K562 (cell line): ENCODE measurements around the gene PRDM8. TPM values are rescaled to one million over a fixed set of nuclear protein-coding genes. Genes with fewer than 3 reads are reported as not detected.

Experiments
- ATF7 ChIP-seq: fragments of 450-650 bp; IDR thresholded peaks from 2 replicates; pipeline ENCODE4 v1.7.1; 2014; ENCODE audit warnings: mild to moderate bottlenecking, moderate library complexity
- CBFA2T2 ChIP-seq: fragments of 450-650 bp; conservative IDR thresholded peaks from 2 replicates; pipeline ENCODE4 v1.6.1; 2017; ENCODE audit warnings: mild to moderate bottlenecking
- E2F3 ChIP-seq: fragments of 250-450 bp; sonication (Bioruptor Pico); IDR thresholded peaks from 2 replicates; pipeline ENCODE4 v1.4.0; 2020; ENCODE audit warnings: mild to moderate bottlenecking
- HNRNPLL ChIP-seq: fragments of 200-400 bp; formaldehyde crosslinking; IDR thresholded peaks from 2 replicates; pipeline ENCODE4 v1.6.1; 2017; ENCODE audit warnings: low read length, low read depth, mild to moderate bottlenecking; ENCODE audit not compliant: poor library complexity, severe bottlenecking
- NFIC ChIP-seq: fragments of 450-650 bp; IDR thresholded peaks from 2 replicates; pipeline ENCODE4 v1.6.1; 2017; ENCODE audit warnings: mild to moderate bottlenecking, inconsistent platforms
- PHB2 ChIP-seq: fragments of 450-650 bp; IDR thresholded peaks from 2 replicates; pipeline ENCODE4 v1.6.1; 2017; ENCODE audit warnings: low read depth
- PHF20 ChIP-seq: fragments of 450-650 bp; IDR thresholded peaks from 2 replicates; pipeline ENCODE4 v1.6.1; 2018; ENCODE audit not compliant: partially characterized antibody
- POLR3A ChIP-seq: IDR thresholded peaks from 2 replicates; pipeline ENCODE4 v1.6.1; 2011; ENCODE audit warnings: borderline replicate concordance, mild to moderate bottlenecking, moderate library complexity; ENCODE audit not compliant: insufficient read length, insufficient read depth; ENCODE audit errors: extremely low read depth
- PTBP1 ChIP-seq: fragments of 200-400 bp; formaldehyde crosslinking; IDR thresholded peaks from 2 replicates; pipeline ENCODE4 v1.6.1; 2017; ENCODE audit warnings: low read depth, low read length
- SIN3B ChIP-seq: fragments of 450-650 bp; IDR thresholded peaks from 2 replicates; pipeline ENCODE4 v1.6.1; 2017; ENCODE audit warnings: low read depth, mild to moderate bottlenecking, moderate library complexity
- YBX1 ChIP-seq: fragments of 450-650 bp; IDR thresholded peaks from 2 replicates; pipeline ENCODE4 v1.7.1; 2016; ENCODE audit warnings: mild to moderate bottlenecking
- ZSCAN29 ChIP-seq: fragments of 450-650 bp; IDR thresholded peaks from 2 replicates; pipeline ENCODE4 v1.6.1; 2017
- polyA plus RNA-seq, 8 experiments: library from polyadenylated mRNA; depleted of rRNA in 4 of 8; stranded (reverse) in 5 of 8; unstranded in 3 of 8; fragments of >200 nt; fragmentation: Nextera tagmentation in 2 of 8; fragmentation: Illumina TruSeq in 1 of 8; extraction: Ambion mirVana in 2 of 8; extraction: Trizol in 1 of 8; gene quantifications; 2 replicates each; pipeline versions ENCODE4 v1.2.1 to v1.2.3, GENCODE V29; 2011 to 2014; ENCODE audit warnings: inconsistent platforms in 1 of 8, missing spikeins in 1 of 8
- total RNA-seq, 7 experiments: library from RNA; depleted of rRNA in 6 of 7; stranded (reverse); fragments of >200 nt in 6 of 7; fragmentation: Illumina TruSeq in 2 of 7; extraction: Trizol in 2 of 7; gene quantifications; 2 replicates each; pipeline versions ENCODE4 v1.2.1 to v1.2.3, GENCODE V29; 2011 to 2021; ENCODE audit warnings: low replicate concordance in 1 of 7
- TF ChIP-seq, protein P1 (sequence below): sonication (generic); formaldehyde crosslinking; IDR thresholded peaks from 2 replicates; pipeline ENCODE4 v1.8.0; 2022; ENCODE audit warnings: mild to moderate bottlenecking, missing genetic modification reagents
- TF ChIP-seq, protein P2 (sequence below): fragments of 250-450 bp; sonication (Bioruptor Pico); IDR thresholded peaks from 2 replicates; pipeline ENCODE4 v1.5.0; 2020; ENCODE audit warnings: mild to moderate bottlenecking
- TF ChIP-seq, protein P3 (sequence below): fragments of 450-650 bp; IDR thresholded peaks from 2 replicates; pipeline ENCODE4 v1.6.1; 2016; ENCODE audit warnings: borderline replicate concordance
- TF ChIP-seq, protein P4 (sequence below): fragments of 250-450 bp; sonication (Bioruptor Pico); IDR thresholded peaks from 2 replicates; pipeline ENCODE4 v1.8.0; 2022; ENCODE audit warnings: moderate library complexity, mild to moderate bottlenecking, inconsistent platforms
- TF ChIP-seq, protein P5 (sequence below): sonication (generic); formaldehyde crosslinking; IDR thresholded peaks from 2 replicates; pipeline ENCODE4 v1.8.0; 2023; ENCODE audit warnings: mild to moderate bottlenecking, missing genetic modification reagents

The PRDM8 gene
- total and polyA plus RNA-seq, 9 of the 15 experiments (the other 6 are each of a cell fraction or from before 2014, with no cell fraction given), result 0.40 TPM; not detected in 8

DNA sequence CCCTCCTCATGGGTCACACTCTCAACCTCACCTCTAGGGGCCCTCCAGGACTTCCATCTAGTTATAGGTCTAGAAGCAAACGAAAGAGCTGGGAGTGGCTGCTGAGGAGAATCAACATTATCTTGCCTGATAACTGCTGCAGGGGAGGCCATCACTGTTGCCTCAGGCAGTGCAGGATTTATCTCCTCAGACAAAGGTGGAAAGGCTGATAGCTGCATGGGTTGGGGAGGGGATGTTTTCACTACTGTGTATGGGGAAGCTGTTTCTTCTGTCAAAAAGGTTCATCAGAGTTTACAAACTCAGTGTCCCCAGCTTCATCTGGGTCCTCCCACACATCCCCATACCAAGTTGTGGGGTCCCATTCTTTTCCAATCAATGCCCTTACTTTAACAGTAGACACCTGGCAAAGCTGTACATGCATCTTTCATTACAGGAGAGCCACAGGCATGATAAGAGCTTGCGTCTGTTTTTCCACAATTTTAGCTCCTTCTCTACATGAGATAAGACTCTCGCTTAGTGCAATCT, 17.6 kb upstream of the PRDM8 start (continued):
- TF ChIP-seq, protein P1, sequence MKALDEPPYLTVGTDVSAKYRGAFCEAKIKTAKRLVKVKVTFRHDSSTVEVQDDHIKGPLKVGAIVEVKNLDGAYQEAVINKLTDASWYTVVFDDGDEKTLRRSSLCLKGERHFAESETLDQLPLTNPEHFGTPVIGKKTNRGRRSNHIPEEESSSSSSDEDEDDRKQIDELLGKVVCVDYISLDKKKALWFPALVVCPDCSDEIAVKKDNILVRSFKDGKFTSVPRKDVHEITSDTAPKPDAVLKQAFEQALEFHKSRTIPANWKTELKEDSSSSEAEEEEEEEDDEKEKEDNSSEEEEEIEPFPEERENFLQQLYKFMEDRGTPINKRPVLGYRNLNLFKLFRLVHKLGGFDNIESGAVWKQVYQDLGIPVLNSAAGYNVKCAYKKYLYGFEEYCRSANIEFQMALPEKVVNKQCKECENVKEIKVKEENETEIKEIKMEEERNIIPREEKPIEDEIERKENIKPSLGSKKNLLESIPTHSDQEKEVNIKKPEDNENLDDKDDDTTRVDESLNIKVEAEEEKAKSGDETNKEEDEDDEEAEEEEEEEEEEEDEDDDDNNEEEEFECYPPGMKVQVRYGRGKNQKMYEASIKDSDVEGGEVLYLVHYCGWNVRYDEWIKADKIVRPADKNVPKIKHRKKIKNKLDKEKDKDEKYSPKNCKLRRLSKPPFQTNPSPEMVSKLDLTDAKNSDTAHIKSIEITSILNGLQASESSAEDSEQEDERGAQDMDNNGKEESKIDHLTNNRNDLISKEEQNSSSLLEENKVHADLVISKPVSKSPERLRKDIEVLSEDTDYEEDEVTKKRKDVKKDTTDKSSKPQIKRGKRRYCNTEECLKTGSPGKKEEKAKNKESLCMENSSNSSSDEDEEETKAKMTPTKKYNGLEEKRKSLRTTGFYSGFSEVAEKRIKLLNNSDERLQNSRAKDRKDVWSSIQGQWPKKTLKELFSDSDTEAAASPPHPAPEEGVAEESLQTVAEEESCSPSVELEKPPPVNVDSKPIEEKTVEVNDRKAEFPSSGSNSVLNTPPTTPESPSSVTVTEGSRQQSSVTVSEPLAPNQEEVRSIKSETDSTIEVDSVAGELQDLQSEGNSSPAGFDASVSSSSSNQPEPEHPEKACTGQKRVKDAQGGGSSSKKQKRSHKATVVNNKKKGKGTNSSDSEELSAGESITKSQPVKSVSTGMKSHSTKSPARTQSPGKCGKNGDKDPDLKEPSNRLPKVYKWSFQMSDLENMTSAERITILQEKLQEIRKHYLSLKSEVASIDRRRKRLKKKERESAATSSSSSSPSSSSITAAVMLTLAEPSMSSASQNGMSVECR, result no peak
- TF ChIP-seq SIN3B, result no peak
- TF ChIP-seq CBFA2T2, result peak; percentile 97
- TF ChIP-seq, protein P2, sequence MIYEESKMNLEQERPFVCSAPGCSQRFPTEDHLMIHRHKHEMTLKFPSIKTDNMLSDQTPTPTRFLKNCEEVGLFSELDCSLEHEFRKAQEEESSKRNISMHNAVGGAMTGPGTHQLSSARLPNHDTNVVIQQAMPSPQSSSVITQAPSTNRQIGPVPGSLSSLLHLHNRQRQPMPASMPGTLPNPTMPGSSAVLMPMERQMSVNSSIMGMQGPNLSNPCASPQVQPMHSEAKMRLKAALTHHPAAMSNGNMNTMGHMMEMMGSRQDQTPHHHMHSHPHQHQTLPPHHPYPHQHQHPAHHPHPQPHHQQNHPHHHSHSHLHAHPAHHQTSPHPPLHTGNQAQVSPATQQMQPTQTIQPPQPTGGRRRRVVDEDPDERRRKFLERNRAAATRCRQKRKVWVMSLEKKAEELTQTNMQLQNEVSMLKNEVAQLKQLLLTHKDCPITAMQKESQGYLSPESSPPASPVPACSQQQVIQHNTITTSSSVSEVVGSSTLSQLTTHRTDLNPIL (CRISPR knock-in tag), result no peak
- TF ChIP-seq, protein P3, sequence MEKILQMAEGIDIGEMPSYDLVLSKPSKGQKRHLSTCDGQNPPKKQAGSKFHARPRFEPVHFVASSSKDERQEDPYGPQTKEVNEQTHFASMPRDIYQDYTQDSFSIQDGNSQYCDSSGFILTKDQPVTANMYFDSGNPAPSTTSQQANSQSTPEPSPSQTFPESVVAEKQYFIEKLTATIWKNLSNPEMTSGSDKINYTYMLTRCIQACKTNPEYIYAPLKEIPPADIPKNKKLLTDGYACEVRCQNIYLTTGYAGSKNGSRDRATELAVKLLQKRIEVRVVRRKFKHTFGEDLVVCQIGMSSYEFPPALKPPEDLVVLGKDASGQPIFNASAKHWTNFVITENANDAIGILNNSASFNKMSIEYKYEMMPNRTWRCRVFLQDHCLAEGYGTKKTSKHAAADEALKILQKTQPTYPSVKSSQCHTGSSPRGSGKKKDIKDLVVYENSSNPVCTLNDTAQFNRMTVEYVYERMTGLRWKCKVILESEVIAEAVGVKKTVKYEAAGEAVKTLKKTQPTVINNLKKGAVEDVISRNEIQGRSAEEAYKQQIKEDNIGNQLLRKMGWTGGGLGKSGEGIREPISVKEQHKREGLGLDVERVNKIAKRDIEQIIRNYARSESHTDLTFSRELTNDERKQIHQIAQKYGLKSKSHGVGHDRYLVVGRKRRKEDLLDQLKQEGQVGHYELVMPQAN, result no peak
- no peak for TF ChIP-seq PTBP1
- TF ChIP-seq NFIC, result peak; percentile 91
- TF ChIP-seq ATF7, result no peak
- TF ChIP-seq, protein P4, sequence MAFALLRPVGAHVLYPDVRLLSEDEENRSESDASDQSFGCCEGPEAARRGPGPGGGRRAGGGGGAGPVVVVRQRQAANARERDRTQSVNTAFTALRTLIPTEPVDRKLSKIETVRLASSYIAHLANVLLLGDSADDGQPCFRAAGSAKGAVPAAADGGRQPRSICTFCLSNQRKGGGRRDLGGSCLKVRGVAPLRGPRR (CRISPR knock-in tag), result no peak
- no peak for TF ChIP-seq POLR3A
- TF ChIP-seq PHF20, result no peak
- TF ChIP-seq HNRNPLL, result no peak
- peak; percentile 86 for TF ChIP-seq PHB2
- TF ChIP-seq, protein P5, sequence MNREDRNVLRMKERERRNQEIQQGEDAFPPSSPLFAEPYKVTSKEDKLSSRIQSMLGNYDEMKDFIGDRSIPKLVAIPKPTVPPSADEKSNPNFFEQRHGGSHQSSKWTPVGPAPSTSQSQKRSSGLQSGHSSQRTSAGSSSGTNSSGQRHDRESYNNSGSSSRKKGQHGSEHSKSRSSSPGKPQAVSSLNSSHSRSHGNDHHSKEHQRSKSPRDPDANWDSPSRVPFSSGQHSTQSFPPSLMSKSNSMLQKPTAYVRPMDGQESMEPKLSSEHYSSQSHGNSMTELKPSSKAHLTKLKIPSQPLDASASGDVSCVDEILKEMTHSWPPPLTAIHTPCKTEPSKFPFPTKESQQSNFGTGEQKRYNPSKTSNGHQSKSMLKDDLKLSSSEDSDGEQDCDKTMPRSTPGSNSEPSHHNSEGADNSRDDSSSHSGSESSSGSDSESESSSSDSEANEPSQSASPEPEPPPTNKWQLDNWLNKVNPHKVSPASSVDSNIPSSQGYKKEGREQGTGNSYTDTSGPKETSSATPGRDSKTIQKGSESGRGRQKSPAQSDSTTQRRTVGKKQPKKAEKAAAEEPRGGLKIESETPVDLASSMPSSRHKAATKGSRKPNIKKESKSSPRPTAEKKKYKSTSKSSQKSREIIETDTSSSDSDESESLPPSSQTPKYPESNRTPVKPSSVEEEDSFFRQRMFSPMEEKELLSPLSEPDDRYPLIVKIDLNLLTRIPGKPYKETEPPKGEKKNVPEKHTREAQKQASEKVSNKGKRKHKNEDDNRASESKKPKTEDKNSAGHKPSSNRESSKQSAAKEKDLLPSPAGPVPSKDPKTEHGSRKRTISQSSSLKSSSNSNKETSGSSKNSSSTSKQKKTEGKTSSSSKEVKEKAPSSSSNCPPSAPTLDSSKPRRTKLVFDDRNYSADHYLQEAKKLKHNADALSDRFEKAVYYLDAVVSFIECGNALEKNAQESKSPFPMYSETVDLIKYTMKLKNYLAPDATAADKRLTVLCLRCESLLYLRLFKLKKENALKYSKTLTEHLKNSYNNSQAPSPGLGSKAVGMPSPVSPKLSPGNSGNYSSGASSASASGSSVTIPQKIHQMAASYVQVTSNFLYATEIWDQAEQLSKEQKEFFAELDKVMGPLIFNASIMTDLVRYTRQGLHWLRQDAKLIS (CRISPR knock-in tag), result no peak
- no peak for TF ChIP-seq E2F3
- TF ChIP-seq YBX1, result no peak
- TF ChIP-seq ZSCAN29, result no peak
